K562 (cell line): Measurements from ENCODE around the gene FIS1. TPM values are rescaled to one million over a fixed set of nuclear protein-coding genes. Genes with fewer than 3 reads are reported as not detected.
A peak's percentile ranks its signal among the peaks of the same experiment; 100 is the strongest.

Experiments
- CCNT2 ChIP-seq: IDR thresholded peaks from 2 replicates; pipeline ENCODE4 v1.6.1; 2011; ENCODE audit warnings: borderline replicate concordance, low read depth, mild to moderate bottlenecking, moderate library complexity, mixed read lengths, low read length; ENCODE audit not compliant: insufficient read length; ENCODE audit errors: extremely low read depth
- CEBPB ChIP-seq: fragments of 450-650 bp; IDR thresholded peaks from 2 replicates; pipeline ENCODE4 v1.6.1; 2016; ENCODE audit warnings: missing genetic modification characterization, missing compliant biosample characterization
- CREM ChIP-seq: IDR thresholded peaks from 2 replicates; pipeline ENCODE4 v1.6.1; 2014; ENCODE audit warnings: antibody characterized with exemption, low read depth
- E2F1 ChIP-seq: sonication (generic); formaldehyde crosslinking; IDR thresholded peaks from 2 replicates; pipeline ENCODE4 v1.8.1; 2023; ENCODE audit warnings: mild to moderate bottlenecking, missing genetic modification reagents, moderate library complexity
- ELF2 ChIP-seq: fragments of 250-450 bp; sonication (Bioruptor Pico); IDR thresholded peaks from 2 replicates; pipeline ENCODE4 v1.5.0; 2021; ENCODE audit warnings: mild to moderate bottlenecking
- ETS1 ChIP-seq: conservative IDR thresholded peaks from 2 replicates; pipeline ENCODE4 v1.6.1; 2011; ENCODE audit warnings: low read depth, mild to moderate bottlenecking, low read length; ENCODE audit not compliant: control insufficient read depth
- EZH2 ChIP-seq: IDR thresholded peaks from 2 replicates; pipeline ENCODE4 v1.6.1; 2012; ENCODE audit warnings: low read depth, mild to moderate bottlenecking, inconsistent platforms, low read length, borderline replicate concordance
- GATAD2A ChIP-seq: fragments of 450-650 bp; IDR thresholded peaks from 2 replicates; pipeline ENCODE4 v1.6.1; 2017
- HNRNPH1 ChIP-seq: fragments of 200-400 bp; formaldehyde crosslinking; optimal IDR thresholded peaks from 2 replicates; pipeline ENCODE3; 2017; ENCODE audit warnings: low read depth, mild to moderate bottlenecking, low read length, moderate library complexity
- IFI16 ChIP-seq: fragments of 250-450 bp; sonication (Bioruptor Pico); IDR thresholded peaks from 2 replicates; pipeline ENCODE4 v2.1.2; 2022; ENCODE audit warnings: mild to moderate bottlenecking, inconsistent platforms
- MAZ ChIP-seq, 2 experiments: fragments of 450-650 bp in 1 of 2; sonication (generic) in 1 of 2; formaldehyde crosslinking; IDR thresholded peaks in 1 of 2; conservative IDR thresholded peaks in 1 of 2; 2 replicates each; pipeline versions ENCODE4 v1.4.0 to v1.5.0; 2020; ENCODE audit warnings: mild to moderate bottlenecking in 1 of 2, missing genetic modification reagents in 1 of 2
- MTA1 ChIP-seq: fragments of 450-650 bp; IDR thresholded peaks from 2 replicates; pipeline ENCODE4 v1.6.1; 2017; ENCODE audit warnings: borderline replicate concordance
- MTF1 ChIP-seq: fragments of 250-450 bp; sonication (Bioruptor Pico); IDR thresholded peaks from 2 replicates; pipeline ENCODE4 v1.9.0; 2021; ENCODE audit warnings: moderate library complexity, mild to moderate bottlenecking, inconsistent platforms, borderline replicate concordance
- MXI1 ChIP-seq: IDR thresholded peaks from 2 replicates; pipeline ENCODE4 v1.6.1; 2011; ENCODE audit warnings: low read depth, mild to moderate bottlenecking, improper control_type of control experiment, low read length
- POLR3G ChIP-seq: IDR thresholded peaks from 2 replicates; pipeline ENCODE4 v1.6.1; 2011; ENCODE audit not compliant: insufficient read length, insufficient replicate concordance; ENCODE audit errors: extremely low read depth
- USF2 ChIP-seq: sonication (generic); formaldehyde crosslinking; IDR thresholded peaks from 2 replicates; pipeline ENCODE4 v1.5.0; 2020; ENCODE audit warnings: missing genetic modification reagents
- ZNF175 ChIP-seq: fragments of 200-800 bp; sonication (Bioruptor generic); IDR thresholded peaks from 2 replicates; pipeline ENCODE4 v1.6.1; 2016; ENCODE audit warnings: low read depth, mild to moderate bottlenecking, missing genetic modification characterization, missing compliant biosample characterization
- ZNF740 ChIP-seq, 3 experiments: fragments of 200-800 bp in 1 of 3; sonication (Bioruptor generic) in 1 of 3; sonication (generic) in 1 of 3; formaldehyde crosslinking in 1 of 3; IDR thresholded peaks; 2 replicates each; pipeline versions ENCODE4 v1.6.1 to v1.8.0; 2016 to 2022; ENCODE audit warnings: mild to moderate bottlenecking in 2 of 3, missing compliant biosample characterization in 2 of 3, missing genetic modification characterization in 2 of 3, missing genetic modification reagents in 1 of 3
- ZNF785 ChIP-seq: fragments of 250-450 bp; sonication (Bioruptor Pico); IDR thresholded peaks from 2 replicates; pipeline ENCODE4 v1.4.0; 2020; ENCODE audit warnings: mild to moderate bottlenecking
- polyA plus RNA-seq, 8 experiments: library from polyadenylated mRNA; depleted of rRNA in 4 of 8; stranded (reverse) in 5 of 8; unstranded in 3 of 8; fragments of >200 nt; fragmentation: Nextera tagmentation in 2 of 8; fragmentation: Illumina TruSeq in 1 of 8; extraction: Ambion mirVana in 2 of 8; extraction: Trizol in 1 of 8; gene quantifications; 2 replicates each; pipeline versions ENCODE4 v1.2.1 to v1.2.3, GENCODE V29; 2011 to 2014; ENCODE audit warnings: inconsistent platforms in 1 of 8, missing spikeins in 1 of 8
- total RNA-seq, 7 experiments: library from RNA; depleted of rRNA in 6 of 7; stranded (reverse); fragments of >200 nt in 6 of 7; fragmentation: Illumina TruSeq in 2 of 7; extraction: Trizol in 2 of 7; gene quantifications; 2 replicates each; pipeline versions ENCODE4 v1.2.1 to v1.2.3, GENCODE V29; 2011 to 2021; ENCODE audit warnings: low replicate concordance in 1 of 7
- TF ChIP-seq, protein P1 (sequence below): fragments of 250-450 bp; sonication (Bioruptor Pico); IDR thresholded peaks from 2 replicates; pipeline ENCODE4 v1.9.0; 2021; ENCODE audit warnings: mild to moderate bottlenecking, inconsistent platforms

FIS1 gene
- total and polyA plus RNA-seq, 9 of the 15 experiments (the other 6 are each of a cell fraction or from before 2014, with no cell fraction given) = 86.0 to 257 (median 144) TPM

- TF ChIP-seq ETS1 (peak; percentile 69; the same call in 1 of the 2 replicates), ZNF785 (CRISPR knock-in tag) (no peak), CREM (peak; percentile 57; the same call in 1 of the 2 replicates), ELF2 (CRISPR knock-in tag) (peak; percentile 98), EZH2 (no peak), HNRNPH1 (no peak), MTA1 (no peak), IFI16 (CRISPR knock-in tag) (no peak), CCNT2 (peak; percentile 69), ZNF175 (CRISPR knock-in tag) (no peak), CEBPB (tag) (peak; percentile 76), GATAD2A (no peak), MXI1 (0 out of 2 replicates have a peak, but pooled peaks have one; percentile 13), POLR3G (no peak), MAZ (CRISPR knock-in tag; conservative IDR thresholded peaks at IDR 0.05 in 1 of 2, IDR thresholded peaks at IDR 0.05 in 1 of 2) (peak in 1 of 2 experiments; percentile 58), ZNF740 (CRISPR knock-in tag; IDR thresholded peaks at IDR 0.05) (no peak), ZNF740 (tag; IDR thresholded peaks at IDR 0.05) (no peak), USF2 (peak; percentile 96), MTF1 (CRISPR knock-in tag) (no peak), E2F1 (peak; percentile 47; the same call in 1 of the 2 replicates)
- TF ChIP-seq, protein P1, sequence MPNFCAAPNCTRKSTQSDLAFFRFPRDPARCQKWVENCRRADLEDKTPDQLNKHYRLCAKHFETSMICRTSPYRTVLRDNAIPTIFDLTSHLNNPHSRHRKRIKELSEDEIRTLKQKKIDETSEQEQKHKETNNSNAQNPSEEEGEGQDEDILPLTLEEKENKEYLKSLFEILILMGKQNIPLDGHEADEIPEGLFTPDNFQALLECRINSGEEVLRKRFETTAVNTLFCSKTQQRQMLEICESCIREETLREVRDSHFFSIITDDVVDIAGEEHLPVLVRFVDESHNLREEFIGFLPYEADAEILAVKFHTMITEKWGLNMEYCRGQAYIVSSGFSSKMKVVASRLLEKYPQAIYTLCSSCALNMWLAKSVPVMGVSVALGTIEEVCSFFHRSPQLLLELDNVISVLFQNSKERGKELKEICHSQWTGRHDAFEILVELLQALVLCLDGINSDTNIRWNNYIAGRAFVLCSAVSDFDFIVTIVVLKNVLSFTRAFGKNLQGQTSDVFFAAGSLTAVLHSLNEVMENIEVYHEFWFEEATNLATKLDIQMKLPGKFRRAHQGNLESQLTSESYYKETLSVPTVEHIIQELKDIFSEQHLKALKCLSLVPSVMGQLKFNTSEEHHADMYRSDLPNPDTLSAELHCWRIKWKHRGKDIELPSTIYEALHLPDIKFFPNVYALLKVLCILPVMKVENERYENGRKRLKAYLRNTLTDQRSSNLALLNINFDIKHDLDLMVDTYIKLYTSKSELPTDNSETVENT (CRISPR knock-in tag) = peak; percentile 100
Observed at GRCh38 chr7:101251871-101252659, 7.2 kb upstream of the FIS1 start (continued).
